ENCODE results near the gene MRI1. TPM values are rescaled to one million over a fixed set of nuclear protein-coding genes. Genes with fewer than 3 reads are reported as not detected.
A peak's percentile ranks its signal among the peaks of the same experiment; 100 is the strongest.

Gene MRI1
- total RNA-seq = 100 to 1,000 TPM in 2 of 4 donors, 10 to 100 TPM in 2; 63.0 to 304 (median 99.2) TPM

DNA sequence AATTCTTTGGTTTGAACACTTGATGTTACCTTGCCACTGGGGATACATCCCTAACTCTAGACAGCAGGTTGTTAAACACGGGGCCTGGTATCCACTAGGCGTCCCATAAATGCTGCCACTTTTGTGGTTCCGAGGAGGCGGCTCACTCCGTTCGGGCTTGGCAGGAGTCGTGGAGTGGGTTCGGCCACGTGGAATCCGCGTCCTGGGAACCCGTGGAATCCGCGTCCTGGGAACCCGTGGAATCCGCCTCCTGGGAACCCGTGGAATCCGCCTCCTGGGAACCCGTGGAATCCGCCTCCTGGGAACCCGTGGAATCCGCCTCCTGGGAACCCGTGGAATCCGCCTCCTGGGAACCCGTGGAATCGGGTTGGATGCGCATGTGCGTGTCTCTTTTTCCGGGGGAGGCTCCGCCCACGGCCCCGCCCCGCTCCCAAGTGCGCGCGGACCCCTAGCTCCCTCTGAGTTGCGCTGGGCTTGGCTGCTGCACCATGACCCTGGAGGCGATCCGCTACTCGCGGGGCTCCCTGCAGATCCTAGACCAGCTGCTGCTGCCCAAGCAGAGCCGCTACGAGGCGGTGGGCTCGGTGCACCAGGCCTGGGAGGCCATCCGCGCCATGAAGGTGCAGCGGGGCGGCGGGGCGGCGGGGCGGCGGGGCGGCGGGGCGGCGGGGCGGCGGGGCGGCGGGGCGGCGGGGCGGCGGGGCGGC, at the start of gene MRI1:
TSS of gene MRI1 (plus strand) at position 422 of the 707 bp plus-strand sequence. CDS start at position 489, 67 bp downstream.
- Histone ChIP-seq H3K4me3 (peak within 1 kb of the TSS; percentile 72 to 94 (median 80)), H3K27me3 (no peaks in the 10 kb centered on the region), H3K9me3 (no peaks in the 10 kb centered on the region), H3K36me3 (peaks cover 0 to 14% (median 5%) of the 10 kb centered on the region in 4 donors), H3K27ac (peak within 1 kb of the TSS; percentile 72 to 89 (median 80)), H3K4me1 (peaks cover 7 to 18% (median 15%) of the 10 kb centered on the region in 4 donors)
- DNase-seq = peak; percentile 83
- TF ChIP-seq, protein P1, sequence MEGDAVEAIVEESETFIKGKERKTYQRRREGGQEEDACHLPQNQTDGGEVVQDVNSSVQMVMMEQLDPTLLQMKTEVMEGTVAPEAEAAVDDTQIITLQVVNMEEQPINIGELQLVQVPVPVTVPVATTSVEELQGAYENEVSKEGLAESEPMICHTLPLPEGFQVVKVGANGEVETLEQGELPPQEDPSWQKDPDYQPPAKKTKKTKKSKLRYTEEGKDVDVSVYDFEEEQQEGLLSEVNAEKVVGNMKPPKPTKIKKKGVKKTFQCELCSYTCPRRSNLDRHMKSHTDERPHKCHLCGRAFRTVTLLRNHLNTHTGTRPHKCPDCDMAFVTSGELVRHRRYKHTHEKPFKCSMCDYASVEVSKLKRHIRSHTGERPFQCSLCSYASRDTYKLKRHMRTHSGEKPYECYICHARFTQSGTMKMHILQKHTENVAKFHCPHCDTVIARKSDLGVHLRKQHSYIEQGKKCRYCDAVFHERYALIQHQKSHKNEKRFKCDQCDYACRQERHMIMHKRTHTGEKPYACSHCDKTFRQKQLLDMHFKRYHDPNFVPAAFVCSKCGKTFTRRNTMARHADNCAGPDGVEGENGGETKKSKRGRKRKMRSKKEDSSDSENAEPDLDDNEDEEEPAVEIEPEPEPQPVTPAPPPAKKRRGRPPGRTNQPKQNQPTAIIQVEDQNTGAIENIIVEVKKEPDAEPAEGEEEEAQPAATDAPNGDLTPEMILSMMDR (IDR thresholded peaks at IDR 0.05) = no peak
- peak; percentile 72 to 77 (median 76) for TF ChIP-seq POLR2AphosphoS5 (IDR thresholded peaks at IDR 0.05)
- TF ChIP-seq POLR2A (IDR thresholded peaks at IDR 0.05) = peak; percentile 36
- no peak for TF ChIP-seq EP300 (IDR thresholded peaks at IDR 0.05; ENCODE audit: low read depth)
- in situ Hi-C loops (cut with MboI; ENCODE audit: low pct_ligation_motif_present in 1 of 4, low pct_unique_long_range_greater_than_20kb in 1 of 4, low sequenced_read_pairs in 3 of 4) = loop anchor here in 1 of 4 donors (25.0 kb wide), 1 partner anchor 98 kb away; no protein-coding TSS in a partner anchor
- intact Hi-C loops (cut with DNase I; ENCODE audit: low total_unique reads) = loop anchor here (10.0 kb wide), 1 partner anchor 101 kb away; no protein-coding TSS in a partner anchor
- WGBS, 2 donors (ENCODE audit: low coverage in 1 of 2) = 34% methylated on average over 38 of the region's 67 CpGs; no CpG with 5 or more reads in 1 of the 2 donors

DNA sequence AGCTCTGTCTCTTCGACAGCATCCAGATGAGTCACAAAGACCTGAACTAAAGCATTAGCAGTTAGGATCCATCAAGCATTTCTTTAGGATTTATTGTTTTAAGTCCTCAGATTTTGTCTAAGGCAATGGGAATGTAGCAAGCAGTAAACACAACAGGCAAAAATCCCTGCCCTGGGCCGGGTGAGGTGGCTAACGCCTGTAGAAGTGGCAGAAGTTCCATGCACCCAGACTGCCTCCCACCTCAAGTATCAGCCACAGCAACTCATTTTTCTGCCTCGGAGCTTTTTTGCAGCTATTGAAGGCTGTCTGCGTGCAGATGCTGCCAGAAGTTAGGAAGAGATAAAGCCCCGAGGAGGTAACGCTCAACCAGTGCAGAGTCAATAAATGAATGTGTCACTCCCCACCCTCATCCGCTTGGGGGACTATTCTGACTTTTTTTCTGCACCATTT, 47.1 kb upstream of the MRI1 start:
- 39 to 42% methylated on average over 4 to 8 of the region's 8 CpGs for WGBS, 2 donors (ENCODE audit: low coverage in 1 of 2)
- intact Hi-C loops (cut with DNase I; ENCODE audit: low total_unique reads) (no loop called here), in situ Hi-C loops (cut with MboI; ENCODE audit: low pct_ligation_motif_present in 1 of 4, low pct_unique_long_range_greater_than_20kb in 1 of 4, low sequenced_read_pairs in 3 of 4) (loop anchor here (5.0 to 25.0 kb wide), 5 partner anchors 105 to 430 kb away; no protein-coding TSS in a partner anchor)
- no peak for DNase-seq
- Histone ChIP-seq H3K4me3 (no peak overlapping the region), H3K27me3 (peaks cover 4% of the 10 kb centered on the region), H3K27ac (no peak overlapping the region), H3K4me1 (no peaks in the 10 kb centered on the region), H3K36me3 (no peaks in the 10 kb centered on the region), H3K9me3 (peaks cover 0 to 3% of the 10 kb centered on the region in 2 donors)
- TF ChIP-seq POLR2AphosphoS5 (IDR thresholded peaks at IDR 0.05) (no peak), POLR2A (IDR thresholded peaks at IDR 0.05) (no peak), EP300 (IDR thresholded peaks at IDR 0.05; ENCODE audit: low read depth) (no peak)
- TF ChIP-seq, protein P1 (IDR thresholded peaks at IDR 0.05) = no peak

DNA sequence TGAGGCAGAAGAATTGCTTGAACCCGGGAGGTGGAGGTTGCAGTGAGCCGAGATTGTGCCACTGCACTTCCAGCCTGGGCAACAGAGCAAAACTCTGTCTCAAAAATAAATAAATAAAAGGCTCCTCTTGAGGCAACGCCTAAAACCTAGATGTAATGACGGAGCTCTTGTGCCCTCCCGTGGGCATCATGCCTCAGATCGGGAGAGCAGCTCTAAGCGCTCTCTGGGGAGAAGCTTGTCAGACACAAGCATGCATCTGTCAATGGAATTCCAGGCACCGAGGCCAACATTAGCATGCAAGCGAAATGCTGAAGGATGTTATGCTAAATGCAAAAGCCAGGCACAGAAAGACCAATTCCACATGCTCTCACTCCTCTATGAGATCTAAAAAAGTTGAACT, 45.6 kb upstream of the MRI1 start:
- TF ChIP-seq POLR2A (IDR thresholded peaks at IDR 0.05) (no peak), POLR2AphosphoS5 (IDR thresholded peaks at IDR 0.05) (no peak), EP300 (IDR thresholded peaks at IDR 0.05; ENCODE audit: low read depth) (no peak)
- TF ChIP-seq, protein P1 (IDR thresholded peaks at IDR 0.05) = peak in 4 of 5 experiments; percentile 22 to 52 (median 39)
- in situ Hi-C loops (cut with MboI; ENCODE audit: low pct_ligation_motif_present in 1 of 4, low pct_unique_long_range_greater_than_20kb in 1 of 4, low sequenced_read_pairs in 3 of 4) = loop anchor here (5.0 to 25.0 kb wide), 5 partner anchors 106 to 431 kb away; no protein-coding TSS in a partner anchor
- Histone ChIP-seq H3K9me3 (peaks cover 0 to 3% of the 10 kb centered on the region in 2 donors), H3K4me1 (no peaks in the 10 kb centered on the region), H3K36me3 (no peaks in the 10 kb centered on the region), H3K27ac (no peak overlapping the region), H3K4me3 (no peak overlapping the region), H3K27me3 (peaks cover 4% of the 10 kb centered on the region)
- peak; percentile 53 for DNase-seq
- WGBS, 2 donors (ENCODE audit: low coverage in 1 of 2) = 36 to 55% methylated on average over 3 to 9 of the region's 9 CpGs
- intact Hi-C loops (cut with DNase I; ENCODE audit: low total_unique reads) = no loop called here

DNA sequence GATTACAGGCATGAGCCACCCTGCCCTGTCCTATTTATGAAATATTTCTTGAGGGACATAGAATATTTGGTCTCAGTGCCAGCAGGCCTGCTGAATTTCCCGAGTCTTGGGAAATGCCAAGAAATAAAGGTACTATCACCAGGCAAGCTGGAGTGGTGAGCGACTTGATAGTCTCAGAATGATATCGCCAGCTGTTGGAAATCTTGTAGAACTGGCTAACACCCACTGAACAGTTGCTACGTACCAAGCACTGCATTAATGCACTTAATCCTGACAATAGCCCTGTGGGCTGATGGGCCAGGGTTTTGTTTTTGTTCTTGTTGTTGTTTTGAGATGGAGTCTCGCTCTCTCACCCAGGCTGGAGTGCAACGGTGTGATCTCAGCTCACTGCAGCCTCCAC, 42.2 kb upstream of the MRI1 start:
- Histone ChIP-seq H3K4me1 (no peaks in the 10 kb centered on the region), H3K4me3 (no peak overlapping the region), H3K36me3 (no peaks in the 10 kb centered on the region), H3K27ac (no peak overlapping the region), H3K27me3 (peaks cover 4% of the 10 kb centered on the region), H3K9me3 (no peaks in the 10 kb centered on the region)
- 87% methylated on average over 6 of the region's 6 CpGs; no CpG with 5 or more reads in 1 of the 2 donors for whole genome bisulfite sequencing, 2 donors (ENCODE audit: low coverage in 1 of 2)
- TF ChIP-seq, protein P1 (IDR thresholded peaks at IDR 0.05) = no peak
- TF ChIP-seq POLR2AphosphoS5 (IDR thresholded peaks at IDR 0.05) = no peak
- TF ChIP-seq POLR2A (IDR thresholded peaks at IDR 0.05) = no peak
- TF ChIP-seq EP300 (IDR thresholded peaks at IDR 0.05; ENCODE audit: low read depth) = no peak
- intact Hi-C loops (cut with DNase I; ENCODE audit: low total_unique reads) = no loop called here
- no peak for DNase-seq
- in situ Hi-C loops (cut with MboI; ENCODE audit: low pct_ligation_motif_present in 1 of 4, low pct_unique_long_range_greater_than_20kb in 1 of 4, low sequenced_read_pairs in 3 of 4) = loop anchor here in 2 of 4 donors (25.0 kb wide), 2 partner anchors 110 to 435 kb away; no protein-coding TSS in a partner anchor

All from transverse colon (tissue), 4 donors.